OCI-LY7 (cell line): ENCODE results near the gene HIVEP3.

ENCODE experiments used
- EZH2phosphoT487 ChIP-seq: fragments of 200-600 bp; sonication (generic); IDR thresholded peaks from 2 replicates; pipeline ENCODE4 v1.6.1; 2018; ENCODE audit warnings: low read depth, borderline replicate concordance, mild to moderate bottlenecking, mixed run types, antibody characterized with exemption, low read length, moderate library complexity, mixed read lengths
- TF ChIP-seq, protein P1 (sequence below): fragments of 200-600 bp; sonication (generic); conservative IDR thresholded peaks from 2 replicates; pipeline ENCODE4 v1.5.1; 2014; ENCODE audit warnings: mild to moderate bottlenecking, antibody characterized with exemption, low read length, moderate library complexity, mixed read lengths

DNA sequence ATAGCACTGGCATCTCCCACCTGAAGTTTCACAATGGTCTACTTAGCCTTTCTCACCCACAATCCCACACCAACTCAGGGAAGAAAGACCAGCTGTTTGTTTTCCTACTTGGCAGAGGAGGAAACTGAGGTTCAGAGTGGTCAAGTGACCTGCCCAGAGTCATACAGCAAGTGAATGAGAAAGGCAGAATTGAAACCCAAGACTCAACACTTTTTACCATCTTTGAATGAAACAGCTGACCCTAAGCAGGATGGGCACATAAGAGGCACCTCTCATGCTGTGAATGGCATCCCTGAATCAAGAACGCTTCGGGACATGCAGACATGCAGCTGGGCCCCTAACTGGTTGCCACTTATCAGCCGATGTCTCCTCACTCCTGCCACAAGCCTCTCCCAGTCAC lies 193.8 kb downstream of the HIVEP3 start:
- TF ChIP-seq, protein P1, sequence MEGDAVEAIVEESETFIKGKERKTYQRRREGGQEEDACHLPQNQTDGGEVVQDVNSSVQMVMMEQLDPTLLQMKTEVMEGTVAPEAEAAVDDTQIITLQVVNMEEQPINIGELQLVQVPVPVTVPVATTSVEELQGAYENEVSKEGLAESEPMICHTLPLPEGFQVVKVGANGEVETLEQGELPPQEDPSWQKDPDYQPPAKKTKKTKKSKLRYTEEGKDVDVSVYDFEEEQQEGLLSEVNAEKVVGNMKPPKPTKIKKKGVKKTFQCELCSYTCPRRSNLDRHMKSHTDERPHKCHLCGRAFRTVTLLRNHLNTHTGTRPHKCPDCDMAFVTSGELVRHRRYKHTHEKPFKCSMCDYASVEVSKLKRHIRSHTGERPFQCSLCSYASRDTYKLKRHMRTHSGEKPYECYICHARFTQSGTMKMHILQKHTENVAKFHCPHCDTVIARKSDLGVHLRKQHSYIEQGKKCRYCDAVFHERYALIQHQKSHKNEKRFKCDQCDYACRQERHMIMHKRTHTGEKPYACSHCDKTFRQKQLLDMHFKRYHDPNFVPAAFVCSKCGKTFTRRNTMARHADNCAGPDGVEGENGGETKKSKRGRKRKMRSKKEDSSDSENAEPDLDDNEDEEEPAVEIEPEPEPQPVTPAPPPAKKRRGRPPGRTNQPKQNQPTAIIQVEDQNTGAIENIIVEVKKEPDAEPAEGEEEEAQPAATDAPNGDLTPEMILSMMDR = no peak
- TF ChIP-seq EZH2phosphoT487 = no peak
